Measurements from ENCODE around the gene GPATCH8. TPM values are rescaled to one million over a fixed set of nuclear protein-coding genes. Genes with fewer than 3 reads are reported as not detected.

The GPATCH8 gene
- polyA plus RNA-seq, 3 donors: 8.8 to 15.9 (median 14.9) TPM

- no peak overlapping the region for H3K27ac Mint-ChIP-seq
- no peak overlapping the region for H3K4me2 ChIP-seq (replicated peaks; ENCODE audit: extremely low read depth, low read length, poor library complexity, severe bottlenecking)
These were observed 104.2 kb downstream of the GPATCH8 start for GRCh38 chr17:44398692-44399691.

More at GRCh38 chr17:44398692-44399691, 104.2 kb downstream of the GPATCH8 start:
- H3K9ac ChIP-seq (ENCODE audit: insufficient read depth, low read length, poor library complexity, severe bottlenecking): no peak overlapping the region
- TF ChIP-seq CTCF (IDR thresholded peaks at IDR 0.05): no peak
- WGBS (ENCODE audit: insufficient coverage): 96% methylated on average over 39 of the region's 41 CpGs
- H3K4me1 ChIP-seq (ENCODE audit: control insufficient read depth in 1 of 2, insufficient read depth in 2 of 2, low read length in 2 of 2): no peaks in the 10 kb centered on the region
- H2AFZ ChIP-seq (ENCODE audit: insufficient read depth, low read depth, low read length, poor library complexity, severe bottlenecking): no peak overlapping the region
- intact Hi-C loops (cut with micrococcal nuclease): no loop called here
- Mint-ChIP-seq H3K4me3 (no peak overlapping the region), H3K36me3 (peaks cover 67 to 77% of the 10 kb centered on the region in 2 donors), H3K9me3 (peaks cover 0 to 2% (median 0%) of the 10 kb centered on the region in 7 donors), H3K27me3 (ENCODE audit: low read depth in 3 of 3) (peaks cover 0 to 2% (median 0%) of the 10 kb centered on the region in 3 donors), H3K4me1 (no peaks in the 10 kb centered on the region)
- no peaks in the 10 kb centered on the region for H3K79me2 ChIP-seq (ENCODE audit: insufficient read depth, low read length)
- no peak overlapping the region for H3K4me3 ChIP-seq (replicated peaks in 1 of 3; ENCODE audit: low read depth in 2 of 3, low read length in 3 of 3)
- no peaks in the 10 kb centered on the region for H4K20me1 ChIP-seq (ENCODE audit: insufficient read depth, low read length)
- peaks cover 46 to 75% of the 10 kb centered on the region in 2 donors for H3K36me3 ChIP-seq (replicated peaks in 1 of 2; ENCODE audit: control insufficient read depth in 1 of 2, insufficient read depth in 2 of 2, low read length in 2 of 2)
- H3K9me3 ChIP-seq (replicated peaks in 1 of 2; ENCODE audit: control insufficient read depth in 1 of 2, insufficient read depth in 1 of 2, low read length in 2 of 2): no peaks in the 10 kb centered on the region
- no peak overlapping the region for H3K27ac ChIP-seq (ENCODE audit: low read depth in 1 of 2, low read length in 2 of 2)
- DNase-seq: no peak
- H3K27me3 ChIP-seq (ENCODE audit: control insufficient read depth in 2 of 2, insufficient read depth in 2 of 2, low read length in 2 of 2): no peaks in the 10 kb centered on the region
